HG03039 (cell line): Measurements from ENCODE around the gene C12orf75.
"Not testable (repeated sequence)": the region's sequence is repeated elsewhere in the genome, so short reads cannot be mapped to it uniquely, and the experiment has no call there.

Experiments used
- ATAC-seq: cut with Tn5 transposase; IDR thresholded peaks from one replicate; pipeline ENCODE4 v1.9.1; 2021; ENCODE audit warnings: mild to moderate bottlenecking, moderate library complexity; ENCODE audit not compliant: unreplicated experiment

The C12orf75 gene

DNA sequence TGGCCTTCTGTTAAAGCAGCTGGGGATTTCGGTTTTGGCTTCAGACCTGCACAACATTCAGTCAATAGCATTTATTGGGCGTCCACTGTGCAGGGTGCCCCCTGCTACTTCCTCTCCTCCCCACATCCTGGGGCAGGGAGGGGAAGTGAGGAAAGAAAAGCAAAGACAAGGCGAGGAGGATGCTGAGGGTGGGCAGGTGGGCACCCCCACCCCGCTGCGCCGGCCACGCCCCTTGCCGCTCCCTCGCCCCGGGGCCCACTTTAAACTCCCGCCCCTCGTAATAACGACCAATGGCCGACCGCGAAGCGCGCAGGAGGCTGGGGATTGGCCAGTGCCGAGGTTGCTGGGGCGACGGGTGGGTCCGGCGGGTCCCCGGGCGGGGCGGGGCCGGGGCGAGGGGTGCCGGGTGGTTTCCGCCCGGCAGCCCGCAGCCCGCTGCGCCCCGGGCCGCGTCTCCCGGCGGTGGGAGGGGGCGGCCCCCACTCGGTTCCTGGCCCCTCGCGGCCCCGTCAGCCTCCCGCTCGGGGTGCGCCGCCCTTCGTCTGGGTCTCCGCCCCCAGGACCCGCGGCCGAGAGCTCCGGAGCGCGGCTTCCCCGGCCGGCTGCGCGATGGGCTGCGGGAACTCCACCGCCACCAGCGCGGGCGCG, at the start of gene C12orf75:
C12orf75 (plus strand) TSS at position 409 of the 648 bp plus-strand sequence; CDS start at position 610, 201 bp downstream.
- peak; percentile 94 for ATAC-seq

DNA sequence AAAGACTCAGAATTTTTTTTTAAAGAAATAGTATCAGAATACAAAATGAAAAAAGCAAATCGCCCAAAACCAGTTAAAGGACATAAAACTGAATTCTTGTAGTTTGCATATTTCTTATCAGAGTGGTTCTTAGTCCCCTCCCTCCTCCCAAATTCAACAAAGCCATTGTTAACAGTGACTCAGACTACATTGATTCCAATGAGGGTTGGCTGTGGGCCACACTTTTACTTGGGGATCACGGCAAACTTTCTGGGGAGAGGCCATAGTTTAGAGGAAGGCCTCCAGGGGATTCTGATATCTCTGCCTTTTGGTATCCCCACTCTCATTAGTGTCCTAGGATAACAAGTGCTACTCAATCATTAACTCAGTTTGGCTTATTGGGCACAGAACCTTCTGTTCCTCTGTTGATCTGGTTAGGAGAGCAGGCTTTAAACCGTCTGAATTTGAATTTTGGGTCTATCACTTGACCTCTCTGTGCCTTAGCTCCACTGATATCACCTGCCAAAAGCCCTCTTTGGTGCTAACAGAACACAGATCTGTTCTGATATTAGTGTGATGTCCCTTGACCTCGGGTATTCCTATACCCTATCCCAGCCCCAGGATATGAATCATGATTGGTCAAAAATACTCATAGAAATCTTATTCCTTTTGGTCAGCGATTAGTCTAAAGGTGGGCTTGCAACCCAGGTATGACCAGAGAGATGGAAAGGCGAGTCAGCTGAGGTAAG, 49.4 kb upstream of the C12orf75 start:
- ATAC-seq: no peak

DNA sequence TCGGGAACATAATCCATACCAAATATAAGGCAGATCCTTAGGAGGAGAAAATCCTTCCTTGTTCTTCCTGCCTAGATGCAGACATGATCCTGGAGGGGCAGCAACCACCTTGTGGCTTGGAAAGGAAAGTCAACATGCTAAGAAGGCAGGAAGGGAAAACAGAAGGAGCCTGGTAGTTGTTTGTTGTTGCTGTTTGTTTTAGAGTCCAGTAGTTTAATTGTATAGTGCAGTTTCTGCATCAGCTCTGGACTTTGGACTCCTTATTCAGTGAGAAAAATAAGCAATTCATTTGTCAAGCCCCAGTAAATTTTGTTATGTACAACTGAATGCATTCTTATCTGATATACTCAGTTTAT, 48.8 kb upstream of the C12orf75 start:
- no peak for ATAC-seq

- no peak for ATAC-seq
Observed at GRCh38 chr12:105285378-105285777, 45.1 kb upstream of the C12orf75 start.

GRCh38 chr12:105287408-105287807, 43.1 kb upstream of the C12orf75 start:
- ATAC-seq: no peak

DNA sequence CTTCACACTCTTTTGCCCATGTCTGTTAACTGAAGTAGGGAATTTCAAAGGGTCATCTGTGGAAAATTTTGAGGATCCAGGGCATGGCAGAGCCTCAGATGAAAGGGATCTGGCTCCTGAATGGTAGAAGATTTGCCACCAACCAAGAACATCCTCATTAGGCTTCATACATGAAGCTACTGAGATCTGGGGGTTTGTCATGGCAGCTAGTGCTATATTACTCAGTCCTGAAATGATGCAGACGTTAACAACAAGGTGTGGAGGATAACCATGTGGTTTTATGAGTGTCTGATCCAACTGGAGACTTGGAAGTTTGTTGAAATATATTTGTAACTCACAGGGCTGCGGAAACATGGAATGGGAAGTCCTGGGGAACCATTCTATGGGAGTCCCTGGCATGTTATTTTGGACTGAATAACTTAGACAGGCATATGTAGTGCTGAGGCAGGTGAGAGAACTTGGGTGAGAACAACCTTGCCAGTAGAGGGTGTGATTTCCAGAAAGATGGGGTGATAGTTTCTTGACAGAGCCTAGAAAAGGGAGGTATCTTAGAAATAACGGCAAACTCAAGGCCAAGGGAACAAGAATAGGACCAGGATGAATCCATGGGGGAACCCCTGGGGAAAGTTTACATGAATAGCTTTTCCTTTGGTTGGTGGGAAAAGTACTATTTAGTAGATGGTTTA, 42.0 kb upstream of the C12orf75 start:
- ATAC-seq: no peak

DNA sequence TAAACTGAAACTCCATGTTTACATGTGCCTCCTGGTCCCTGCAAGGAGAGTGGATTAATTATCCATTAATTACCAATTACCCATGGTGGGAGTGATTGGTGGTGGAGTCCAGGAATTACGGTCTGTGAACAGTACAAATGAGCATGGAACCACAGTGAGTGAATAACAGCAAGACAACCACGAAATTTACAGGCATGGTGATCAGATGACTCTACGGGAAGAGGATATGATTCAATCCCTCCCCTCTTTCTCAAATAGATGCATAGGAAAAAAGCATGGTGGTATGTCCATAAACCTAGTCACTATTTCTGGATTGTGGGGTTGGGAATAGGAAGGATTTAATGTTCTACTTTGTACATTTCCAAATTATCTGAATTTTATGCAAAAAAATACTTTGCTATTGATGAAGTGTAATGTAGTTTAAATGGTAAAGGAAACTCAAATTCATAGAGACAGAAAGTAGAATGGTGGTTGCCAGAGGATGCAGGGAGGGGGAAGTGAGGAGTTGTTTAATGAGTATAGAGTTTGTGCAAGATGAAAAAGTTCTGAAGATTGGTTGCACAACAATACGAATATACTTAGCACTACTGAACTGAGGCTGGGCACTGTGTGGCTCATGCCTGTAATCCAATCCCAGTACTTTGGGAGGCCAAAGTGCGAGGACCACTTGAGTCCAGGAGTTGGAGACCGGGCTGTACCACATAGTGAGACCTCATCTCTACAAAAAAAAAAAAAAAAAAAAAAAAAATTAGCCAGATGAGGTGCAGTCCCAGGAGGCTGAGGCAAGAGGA, 41.2 kb upstream of the C12orf75 start:
- no peak for ATAC-seq

- no peak for ATAC-seq
Observed at GRCh38 chr12:105291531-105291930, 39.0 kb upstream of the C12orf75 start.

DNA sequence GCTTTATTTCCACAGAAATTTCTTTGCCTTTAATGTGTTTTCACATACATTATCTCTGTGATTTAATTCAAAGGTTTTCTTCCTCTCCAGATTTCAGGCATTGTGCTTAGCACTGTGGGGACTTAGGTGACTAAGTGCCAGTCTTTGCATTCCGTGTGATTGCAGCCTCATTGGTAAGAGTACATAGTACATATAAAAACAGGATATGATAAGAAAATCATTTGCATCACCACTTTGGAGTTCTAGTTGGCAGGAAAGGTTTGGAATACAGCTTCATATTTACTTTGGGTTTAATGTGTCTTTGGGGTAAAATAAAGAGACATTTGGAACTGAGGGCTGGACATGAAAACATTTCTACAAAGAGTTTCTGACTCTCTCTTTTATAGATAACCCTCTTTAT, 37.8 kb upstream of the C12orf75 start:
- ATAC-seq: no peak

DNA sequence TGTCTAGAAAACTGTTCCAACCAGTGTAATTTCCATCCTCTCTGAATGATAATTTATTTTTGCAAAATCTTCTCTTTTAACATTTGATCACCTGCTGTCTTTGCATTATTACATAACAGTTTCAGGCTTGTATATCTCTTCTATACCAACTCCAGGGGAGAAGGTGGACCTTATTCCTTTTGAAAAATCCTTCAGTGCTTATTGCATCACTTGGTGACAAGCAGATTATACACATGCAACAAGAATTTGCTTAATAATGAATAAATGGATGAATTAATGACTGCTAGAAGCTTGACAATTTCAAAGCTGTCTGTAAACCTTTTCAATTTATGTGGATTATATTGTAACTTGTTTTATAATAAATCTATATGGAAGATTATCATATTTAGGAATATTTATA, 37.3 kb upstream of the C12orf75 start:
- no peak for ATAC-seq

DNA sequence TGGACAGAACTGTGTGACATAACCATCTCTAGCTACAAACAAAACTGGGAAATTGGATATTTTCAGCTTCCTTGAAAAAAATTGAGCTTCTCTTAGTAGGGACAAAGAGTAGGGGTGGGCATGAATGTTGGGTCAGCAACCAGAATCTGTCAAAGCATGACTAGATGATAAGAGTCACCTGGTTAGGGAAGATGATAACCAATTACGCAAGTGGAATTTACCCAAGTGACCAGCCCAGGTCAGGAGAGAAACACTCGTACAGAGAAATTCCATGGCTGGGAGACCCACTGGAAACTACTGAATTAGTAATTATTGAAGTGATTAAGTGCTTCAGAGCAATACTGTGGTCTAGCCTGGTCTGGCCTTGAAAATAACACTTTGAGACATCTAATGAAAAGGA, 36.3 kb upstream of the C12orf75 start:
- ATAC-seq: no peak

GRCh38 chr12:105294886-105295479, 35.5 kb upstream of the C12orf75 start:
- no peak for ATAC-seq

- ATAC-seq: no peak
Observed at GRCh38 chr12:105296116-105297089, 34.1 kb upstream of the C12orf75 start.

DNA sequence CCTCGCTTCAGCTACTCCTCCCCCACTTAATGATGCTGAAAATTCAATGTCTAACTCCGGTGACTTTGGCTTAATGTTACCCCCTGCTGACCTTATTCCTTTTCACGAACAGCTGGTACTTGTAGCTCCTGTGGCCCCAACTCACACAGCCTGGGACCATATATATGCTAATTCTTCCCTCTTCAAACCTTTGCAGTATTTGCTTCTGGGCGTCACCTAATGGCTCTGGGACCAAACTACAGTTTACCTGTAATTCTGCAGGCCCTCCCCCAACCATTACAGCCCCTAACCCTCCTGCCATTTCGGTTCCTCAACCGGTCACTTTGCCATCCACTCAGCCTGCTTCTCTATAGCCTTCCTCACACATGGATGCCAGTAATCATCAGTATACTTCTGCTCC, 29.6 kb upstream of the C12orf75 start:
- ATAC-seq: no peak

- ATAC-seq: no peak
Observed at GRCh38 chr12:105301696-105302095, 28.8 kb upstream of the C12orf75 start.

DNA sequence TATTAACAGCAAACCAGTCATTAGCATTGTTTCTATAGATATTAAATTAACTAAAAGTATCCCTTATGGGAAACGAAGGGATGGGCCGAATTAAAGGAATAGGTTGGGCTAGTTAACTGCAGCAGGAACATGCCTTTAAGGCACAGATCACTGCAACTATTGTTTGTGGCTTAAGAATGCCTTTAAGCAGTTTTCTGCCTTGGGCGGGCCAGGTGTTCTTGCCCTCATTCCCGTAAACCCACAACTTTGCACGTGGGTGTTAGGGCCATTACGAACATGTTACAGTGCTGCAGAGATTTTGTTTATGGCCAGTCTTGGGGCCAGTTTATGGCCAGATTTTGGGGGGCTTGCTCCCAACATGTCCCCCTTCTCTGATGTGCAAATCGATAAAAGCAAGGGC, 27.5 kb upstream of the C12orf75 start:
- not testable (repeated sequence) for ATAC-seq

GRCh38 chr12:105304626-105305025, 25.9 kb upstream of the C12orf75 start:
- not testable (repeated sequence) for ATAC-seq

DNA sequence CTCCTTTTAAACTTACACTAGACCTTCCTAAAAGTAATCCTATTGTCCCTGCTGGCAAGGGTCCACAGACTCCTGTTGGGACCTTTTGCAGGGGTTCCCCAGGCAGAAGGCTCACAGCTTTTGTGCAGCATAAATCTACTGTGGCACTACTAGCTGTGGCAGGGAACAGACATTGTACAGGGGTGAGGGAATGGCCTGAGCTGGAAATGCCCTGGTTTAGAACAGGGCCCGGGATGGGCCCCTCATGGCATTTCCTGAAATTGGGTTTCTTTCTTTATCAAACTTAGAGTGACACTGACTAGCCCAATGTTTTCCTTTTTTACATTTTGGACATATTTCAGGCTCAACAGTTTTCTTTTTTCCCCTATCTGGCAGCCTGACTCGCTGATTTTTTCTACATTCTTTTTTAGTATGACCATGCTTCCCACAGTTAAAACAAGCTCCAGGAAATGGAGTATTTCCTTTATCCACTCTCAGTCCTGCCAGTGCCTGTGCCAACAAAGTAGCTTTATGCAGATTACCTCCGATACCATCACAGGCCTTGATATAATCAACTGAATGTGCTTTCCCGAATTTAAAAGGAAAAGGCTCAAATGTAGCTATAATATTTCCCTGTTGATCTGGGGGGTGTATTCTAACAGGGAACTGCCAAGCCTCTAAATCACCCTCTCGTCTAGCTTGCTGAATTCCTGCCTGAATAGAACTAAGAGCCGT, 22.7 kb upstream of the C12orf75 start:
- not testable (repeated sequence) for ATAC-seq

- not testable (repeated sequence) for ATAC-seq
Observed at GRCh38 chr12:105308839-105309238, 21.7 kb upstream of the C12orf75 start.
